H1 (cell line): ENCODE results near the gene LNPK. TPM values are rescaled to one million over a fixed set of nuclear protein-coding genes. Genes with fewer than 3 reads are reported as not detected.

Experiments
- CTCF ChIA-PET: fragments of 300-600 bp; sonication (Branson Sonifier 250); formaldehyde crosslinking; loops from one replicate; lab custom pipeline; 2021; ENCODE audit not compliant: partially characterized antibody; lab: Charles Lee
- POLR2A ChIA-PET: fragments of 300-600 bp; sonication (Branson Sonifier 250); formaldehyde crosslinking; loops from one replicate; lab custom pipeline; 2021; ENCODE audit warnings: inconsistent platforms; ENCODE audit not compliant: partially characterized antibody; lab: Charles Lee
- DNase-seq, 2 experiments: peaks; one replicate each; pipeline versions ENCODE4 v3.0.0 to v3.0.0-alpha.2; 2010 to 2022; ENCODE audit warnings: low spot score in 2 of 2, low read depth in 1 of 2, mixed read lengths in 1 of 2
- FAIRE-seq: peaks from 2 replicates; lab custom pipeline; 2011; peaks lifted over from hg19 to GRCh38; lab: Jason Lieb, UNC
- H2AFZ ChIP-seq: 2 replicates; pipeline ENCODE4 v1.8.1; 2012; ENCODE audit warnings: low read length, inconsistent platforms
- H2AK5ac ChIP-seq: 2 replicates; pipeline ENCODE4 v1.6.1; 2013; ENCODE audit warnings: low read depth, low read length
- H2BK120ac ChIP-seq: replicated peaks from 2 replicates; pipeline ENCODE3; 2013; ENCODE audit warnings: low read depth, low read length, inconsistent platforms
- H2BK12ac ChIP-seq: 2 replicates; pipeline ENCODE4 v1.6.1; 2013; ENCODE audit warnings: low read depth, low read length
- H2BK15ac ChIP-seq: 2 replicates; pipeline ENCODE4 v1.6.1; 2013; ENCODE audit warnings: low read length
- H2BK20ac ChIP-seq: 2 replicates; pipeline ENCODE4 v1.6.1; 2013; ENCODE audit warnings: low read length
- H2BK5ac ChIP-seq: 2 replicates; pipeline ENCODE4 v1.6.1; 2013; ENCODE audit warnings: low read depth, low read length
- H3K14ac ChIP-seq: 2 replicates; pipeline ENCODE4 v1.6.1; 2013; ENCODE audit warnings: inconsistent platforms; ENCODE audit not compliant: insufficient read length
- H3K18ac ChIP-seq: 2 replicates; pipeline ENCODE4 v1.6.1; 2013; ENCODE audit warnings: low read length; ENCODE audit errors: extremely low read depth
- H3K23ac ChIP-seq: 2 replicates; pipeline ENCODE4 v1.6.1; 2013; ENCODE audit warnings: inconsistent platforms; ENCODE audit not compliant: insufficient read length
- H3K23me2 ChIP-seq: 2 replicates; pipeline ENCODE4 v1.6.1; 2013; ENCODE audit warnings: low read depth, low read length
- H3K27ac ChIP-seq: 2 replicates; pipeline ENCODE4 v1.6.1; 2011; ENCODE audit warnings: low read depth, low read length, inconsistent platforms
- H3K27me3 ChIP-seq, 4 experiments: replicated peaks in 1 of 4; 1 replicate in 1 of 4; 2 replicates in 3 of 4; pipeline versions ENCODE4 v1.6.1 to v1.8.1; 2011 to 2013; ENCODE audit warnings: low read length in 3 of 4, mild to moderate bottlenecking in 3 of 4, inconsistent platforms in 2 of 4, mixed read lengths in 2 of 4, moderate library complexity in 1 of 4; ENCODE audit not compliant: control insufficient read depth in 3 of 4, insufficient read depth in 3 of 4; ENCODE audit errors: extremely low read depth in 1 of 4
- H3K36me3 ChIP-seq, 4 experiments: 2 replicates each; pipeline versions ENCODE4 v1.6.1 to v1.8.1; 2011 to 2013; ENCODE audit warnings: mild to moderate bottlenecking in 4 of 4, low read length in 3 of 4, moderate library complexity in 2 of 4, control low read depth in 1 of 4, inconsistent platforms in 1 of 4; ENCODE audit not compliant: insufficient read depth in 4 of 4, control insufficient read depth in 2 of 4
- H3K4ac ChIP-seq: replicated peaks from 2 replicates; pipeline ENCODE3; 2013; ENCODE audit warnings: low read length, low read depth, mixed read lengths, inconsistent platforms; ENCODE audit not compliant: insufficient read length
- H3K4me1 ChIP-seq, 4 experiments: replicated peaks in 1 of 4; 1 replicate in 1 of 4; 2 replicates in 3 of 4; pipeline versions ENCODE4 v1.6.1 to v1.8.1; 2011 to 2013; ENCODE audit warnings: low read length in 3 of 4, inconsistent platforms in 2 of 4, mixed read lengths in 1 of 4; ENCODE audit not compliant: insufficient read depth in 4 of 4, control insufficient read depth in 3 of 4
- H3K4me2 ChIP-seq, 2 experiments: 2 replicates each; pipeline versions ENCODE4 v1.6.1 to v1.8.1; 2011 to 2013; ENCODE audit warnings: low read depth in 2 of 2, low read length in 2 of 2, control low read depth in 1 of 2, inconsistent platforms in 1 of 2, mild to moderate bottlenecking in 1 of 2; ENCODE audit not compliant: insufficient read depth in 1 of 2
- H3K4me3 ChIP-seq, 4 experiments: fragments of 200-600, 300-600 bp in 1 of 4; sonication (generic), shearing (Covaris generic), sonication (Bioruptor Twin) in 1 of 4; 2 replicates each; pipeline versions ENCODE4 v1.5.1 to v1.8.1; 2011 to 2016; ENCODE audit warnings: low read length in 4 of 4, low read depth in 3 of 4, control low read depth in 2 of 4, inconsistent platforms in 2 of 4, mild to moderate bottlenecking in 2 of 4, mixed read lengths in 1 of 4, moderate library complexity in 1 of 4; ENCODE audit not compliant: insufficient read depth in 2 of 4; ENCODE audit errors: extremely low read depth in 1 of 4
- H3K56ac ChIP-seq: replicated peaks from 2 replicates; pipeline ENCODE3; 2013; ENCODE audit warnings: low read depth, mild to moderate bottlenecking, mixed read lengths, low read length, inconsistent platforms; ENCODE audit not compliant: insufficient read length
- H3K79me1 ChIP-seq: 2 replicates; pipeline ENCODE4 v1.6.1; 2013; ENCODE audit warnings: low read depth, low read length, control low read depth
- H3K79me2 ChIP-seq, 2 experiments: 2 replicates each; pipeline versions ENCODE4 v1.6.1 to v1.8.1; 2012 to 2013; ENCODE audit warnings: low read length in 2 of 2, mild to moderate bottlenecking in 2 of 2, inconsistent platforms in 1 of 2; ENCODE audit not compliant: insufficient read depth in 2 of 2, control insufficient read depth in 1 of 2
- H3K9ac ChIP-seq, 4 experiments: replicated peaks in 1 of 4; 1 replicate in 1 of 4; 2 replicates in 3 of 4; pipeline versions ENCODE4 v1.6.1 to v1.8.1; 2011 to 2013; ENCODE audit warnings: low read depth in 3 of 4, low read length in 3 of 4, control low read depth in 2 of 4, mild to moderate bottlenecking in 2 of 4, moderate library complexity in 2 of 4, inconsistent platforms in 1 of 4; ENCODE audit errors: extremely low read depth in 1 of 4
- H3K9me3 ChIP-seq, 2 experiments: 2 replicates each; pipeline versions ENCODE4 v1.6.1 to v1.8.1; 2012 to 2013; ENCODE audit warnings: mild to moderate bottlenecking in 2 of 2, moderate library complexity in 2 of 2, control low read depth in 1 of 2, inconsistent platforms in 1 of 2, low read depth in 1 of 2, low read length in 1 of 2, mixed read lengths in 1 of 2; ENCODE audit not compliant: insufficient read depth in 2 of 2
- H4K20me1 ChIP-seq, 2 experiments: replicated peaks in 1 of 2; 2 replicates each; pipeline versions ENCODE3 to v1.8.1; 2011 to 2013; ENCODE audit warnings: inconsistent platforms in 2 of 2, low read length in 2 of 2, mild to moderate bottlenecking in 1 of 2; ENCODE audit not compliant: insufficient read depth in 2 of 2, control insufficient read depth in 1 of 2
- H4K5ac ChIP-seq: 2 replicates; pipeline ENCODE4 v1.6.1; 2013; ENCODE audit warnings: low read length, low read depth, mixed read lengths, inconsistent platforms; ENCODE audit not compliant: insufficient read length
- H4K8ac ChIP-seq: 2 replicates; pipeline ENCODE4 v1.8.0; 2013; ENCODE audit warnings: mild to moderate bottlenecking, moderate library complexity, low read length, inconsistent platforms; ENCODE audit not compliant: insufficient read depth; ENCODE audit errors: extremely low read depth
- H4K91ac ChIP-seq: replicated peaks from 2 replicates; pipeline ENCODE3; 2013; ENCODE audit warnings: low read length, mixed read lengths, inconsistent platforms; ENCODE audit not compliant: insufficient read length
- BACH1 ChIP-seq: IDR thresholded peaks from 2 replicates; pipeline ENCODE4 v1.6.1; 2012; ENCODE audit warnings: low read length, improper control_type of control experiment
- BCL11A ChIP-seq, 2 experiments: IDR thresholded peaks; one replicate each; pipeline ENCODE4 v1.6.1; 2011; ENCODE audit warnings: low read depth in 2 of 2, low read length in 2 of 2, mild to moderate bottlenecking in 2 of 2
- BRCA1 ChIP-seq: IDR thresholded peaks from 2 replicates; pipeline ENCODE4 v1.6.1; 2012; ENCODE audit warnings: low read depth, low read length, improper control_type of control experiment
- CBX5 ChIP-seq: fragments of 300-800, 300-1000 bp; sonication (generic); IDR thresholded peaks from 2 replicates; pipeline ENCODE4 v1.7.1; 2016; ENCODE audit warnings: antibody characterized with exemption, low read length, low read depth
- CHD2 ChIP-seq: IDR thresholded peaks from 2 replicates; pipeline ENCODE4 v1.6.1; 2012; ENCODE audit warnings: low read length, improper control_type of control experiment
- GABPA ChIP-seq: IDR thresholded peaks from 2 replicates; pipeline ENCODE4 v1.6.1; 2011; ENCODE audit warnings: mild to moderate bottlenecking, low read length, moderate library complexity, borderline replicate concordance; ENCODE audit not compliant: insufficient read depth
- JUND ChIP-seq: IDR thresholded peaks from 2 replicates; pipeline ENCODE4 v1.6.1; 2011; ENCODE audit warnings: mild to moderate bottlenecking, improper control_type of control experiment, low read length
- MAFK ChIP-seq: IDR thresholded peaks from 2 replicates; pipeline ENCODE4 v1.6.1; 2012; ENCODE audit warnings: low read depth, mild to moderate bottlenecking, improper control_type of control experiment, low read length
- POLR2AphosphoS5 ChIP-seq: IDR thresholded peaks from 2 replicates; pipeline ENCODE4 v1.6.1; 2011; ENCODE audit warnings: low read depth, low read length
- SAP30 ChIP-seq: fragments of 300-600 bp; sonication (generic); IDR thresholded peaks from 2 replicates; pipeline ENCODE4 v1.7.1; 2012; ENCODE audit warnings: low read length, moderate library complexity, mild to moderate bottlenecking, inconsistent platforms; ENCODE audit not compliant: insufficient read depth, insufficient replicate concordance
- SP2 ChIP-seq: IDR thresholded peaks from 2 replicates; pipeline ENCODE4 v1.6.1; 2012; ENCODE audit warnings: mild to moderate bottlenecking, low read length, inconsistent platforms
- SP4 ChIP-seq: IDR thresholded peaks from 2 replicates; pipeline ENCODE4 v1.6.1; 2012; ENCODE audit warnings: low read length, inconsistent platforms
- WGBS, 2 experiments: shearing (Covaris generic) in 1 of 2; methylation state at CpG; one replicate each; pipeline versions ENCODE4 v1.1.6 to v1.1.7; 2013 to 2015; ENCODE audit warnings: low lambda C conversion rate in 2 of 2, mixed read lengths in 2 of 2, inconsistent platforms in 1 of 2, low coverage in 1 of 2, missing lambda C conversion rate in 1 of 2; ENCODE audit not compliant: insufficient replicate concordance in 2 of 2, insufficient coverage in 1 of 2, insufficient read length in 1 of 2; ENCODE audit errors: extremely low coverage in 1 of 2, missing lambda C conversion rate in 1 of 2; 5-methylcytosine and 5-hydroxymethylcytosine counted together
- polyA plus RNA-seq, 7 experiments: library from polyadenylated mRNA; depleted of rRNA in 3 of 7; stranded (reverse) in 5 of 7; unstranded in 2 of 7; fragments of >200 nt in 5 of 7; fragments of 200-250 nt in 2 of 7; gene quantifications; 1 replicate in 5 of 7; 2 replicates in 1 of 7; 4 replicates in 1 of 7; pipeline versions ENCODE4 v1.2.1 to v1.2.3, GENCODE V29; 2011 to 2013; ENCODE audit warnings: missing spikeins in 2 of 7, mixed read lengths in 2 of 7
- total RNA-seq: library from RNA; stranded (reverse); fragmentation: NEBNext Ultra II Directional; extraction: Animal tissue kit (Norgen Biotek cat#: 25700); gene quantifications from 2 replicates; pipeline ENCODE4 v1.2.1, GENCODE V29; 2021
- TF ChIP-seq, protein P1 (sequence below): IDR thresholded peaks from 2 replicates; pipeline ENCODE4 v1.6.1; 2012; ENCODE audit warnings: inconsistent platforms
- TF ChIP-seq, protein P2 (sequence below): IDR thresholded peaks from 2 replicates; pipeline ENCODE4 v1.6.1; 2011; ENCODE audit warnings: low read length, improper control_type of control experiment

LNPK gene
- total and polyA plus RNA-seq, 2 of the 8 experiments (the other 6 are each of a cell fraction or from before 2014, with no cell fraction given), result 3.1 to 10.3 TPM

- H2BK5ac ChIP-seq, result no peak overlapping the region
- POLR2A ChIA-PET, result no interaction called here
- H2BK20ac ChIP-seq, result no peak overlapping the region
- no peak overlapping the region for H2BK120ac ChIP-seq
- no peaks in the 10 kb centered on the region for H3K79me1 ChIP-seq
- DNase-seq (no peak), FAIRE-seq (no peak)
- no peaks in the 10 kb centered on the region for H3K23me2 ChIP-seq
- H3K4me1 ChIP-seq, result no peaks in the 10 kb centered on the region
- no peaks in the 10 kb centered on the region for H3K79me2 ChIP-seq
- no peak overlapping the region for H3K18ac ChIP-seq
- no peak overlapping the region for H3K56ac ChIP-seq
- no peak overlapping the region for H3K27ac ChIP-seq
- H3K36me3 ChIP-seq, result no peaks in the 10 kb centered on the region
- 82% methylated on average over 3 of the region's 3 CpGs; no CpG with 5 or more reads in 1 of the 2 experiments for WGBS, 2 experiments
- H2AK5ac ChIP-seq, result no peak overlapping the region
- H3K23ac ChIP-seq, result no peak overlapping the region
- H2BK15ac ChIP-seq, result no peak overlapping the region
- CTCF ChIA-PET, result no interaction called here
- H3K4me3 ChIP-seq, result no peak overlapping the region
- no peak overlapping the region for H4K91ac ChIP-seq
- no peak overlapping the region for H4K5ac ChIP-seq
- no peaks in the 10 kb centered on the region; a peak in 1 of 7 replicates for H3K27me3 ChIP-seq
- no peak overlapping the region for H3K9ac ChIP-seq
- no peak overlapping the region for H2BK12ac ChIP-seq
- H3K4ac ChIP-seq, result no peak overlapping the region
- no peaks in the 10 kb centered on the region for H3K9me3 ChIP-seq
- H3K4me2 ChIP-seq, result no peak overlapping the region
- no peaks in the 10 kb centered on the region for H4K20me1 ChIP-seq
- H3K14ac ChIP-seq, result no peak overlapping the region
- H4K8ac ChIP-seq, result no peak overlapping the region
- no peak overlapping the region for H2AFZ ChIP-seq
- TF ChIP-seq SP4 (no peak), JUND (no peak), BACH1 (no peak), CBX5 (no peak), BCL11A (IDR thresholded peaks at IDR 0.05; ENCODE audit: low read depth in 2 of 2, low read length in 2 of 2) (no peak), BRCA1 (no peak), CHD2 (no peak), POLR2AphosphoS5 (no peak), GABPA (no peak), SP2 (no peak), SAP30 (no peak), MAFK (no peak)
- TF ChIP-seq, protein P1, sequence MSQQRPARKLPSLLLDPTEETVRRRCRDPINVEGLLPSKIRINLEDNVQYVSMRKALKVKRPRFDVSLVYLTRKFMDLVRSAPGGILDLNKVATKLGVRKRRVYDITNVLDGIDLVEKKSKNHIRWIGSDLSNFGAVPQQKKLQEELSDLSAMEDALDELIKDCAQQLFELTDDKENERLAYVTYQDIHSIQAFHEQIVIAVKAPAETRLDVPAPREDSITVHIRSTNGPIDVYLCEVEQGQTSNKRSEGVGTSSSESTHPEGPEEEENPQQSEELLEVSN, result no peak
- TF ChIP-seq, protein P2, sequence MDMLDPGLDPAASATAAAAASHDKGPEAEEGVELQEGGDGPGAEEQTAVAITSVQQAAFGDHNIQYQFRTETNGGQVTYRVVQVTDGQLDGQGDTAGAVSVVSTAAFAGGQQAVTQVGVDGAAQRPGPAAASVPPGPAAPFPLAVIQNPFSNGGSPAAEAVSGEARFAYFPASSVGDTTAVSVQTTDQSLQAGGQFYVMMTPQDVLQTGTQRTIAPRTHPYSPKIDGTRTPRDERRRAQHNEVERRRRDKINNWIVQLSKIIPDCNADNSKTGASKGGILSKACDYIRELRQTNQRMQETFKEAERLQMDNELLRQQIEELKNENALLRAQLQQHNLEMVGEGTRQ, result no peak
Measured at GRCh38 chr2:176039375-176039774, 37.3 kb upstream of the LNPK start.
